IMR-90 (cell line): Measurements from ENCODE around the gene SLC26A3. TPM values are rescaled to one million over a fixed set of nuclear protein-coding genes. Genes with fewer than 3 reads are reported as not detected.

Source experiments
- ATAC-seq: fragments of 200-7000 bp; cut with Tn5 transposase; 2 replicates; pipeline ENCODE4 v1.9.1; 2020; ENCODE audit warnings: low read depth, mild to moderate bottlenecking, moderate library complexity
- BruUV-seq: library from RNA; stranded (reverse); fragments of 400-500 nt; replicated peaks from 2 replicates; lab custom pipeline; 2021; lab: Mats Ljungman, UMichigan
- CTCF ChIA-PET: fragments of 300-600 bp; formaldehyde crosslinking; extraction: SDS; loops from one replicate; lab custom pipeline; 2021; ENCODE audit warnings: antibody characterized with exemption; lab: Yijun Ruan, JAX
- POLR2A ChIA-PET: fragments of 300-600 bp; sonication (Branson Sonifier 250); formaldehyde crosslinking; loops from one replicate; lab custom pipeline; 2022; ENCODE audit warnings: antibody characterized with exemption; ENCODE audit not compliant: unreplicated experiment; lab: Charles Lee
- DNase-seq: peaks from one replicate; pipeline ENCODE4 v3.0.0; 2013
- H2AFZ ChIP-seq: replicated peaks from 2 replicates; pipeline ENCODE3; 2013; ENCODE audit warnings: low read length, mild to moderate bottlenecking; ENCODE audit not compliant: poor library complexity
- H2AK5ac ChIP-seq: 2 replicates; pipeline ENCODE4 v1.6.1; 2013; ENCODE audit warnings: low read depth, low read length, inconsistent platforms
- H2AK9ac ChIP-seq: replicated peaks from 2 replicates; pipeline ENCODE3; 2013; ENCODE audit warnings: mild to moderate bottlenecking, low read depth, low read length, moderate library complexity; ENCODE audit not compliant: poor library complexity
- H2BK120ac ChIP-seq: 2 replicates; pipeline ENCODE4 v1.6.1; 2013; ENCODE audit warnings: low read depth, low read length, inconsistent platforms
- H2BK15ac ChIP-seq: 3 replicates; pipeline ENCODE4 v1.6.1; 2013; ENCODE audit warnings: low read depth, low read length, inconsistent platforms
- H2BK20ac ChIP-seq: 2 replicates; pipeline ENCODE4 v1.6.1; 2013; ENCODE audit warnings: low read depth, mild to moderate bottlenecking, inconsistent platforms, low read length, moderate library complexity
- H2BK5ac ChIP-seq: 2 replicates; pipeline ENCODE4 v1.6.1; 2013; ENCODE audit warnings: mild to moderate bottlenecking, low read depth, low read length, inconsistent platforms; ENCODE audit not compliant: poor library complexity, severe bottlenecking
- H3K14ac ChIP-seq: replicated peaks from 2 replicates; pipeline ENCODE4 v1.6.1; 2013; ENCODE audit warnings: low read depth, low read length, inconsistent platforms
- H3K18ac ChIP-seq: 2 replicates; pipeline ENCODE4 v1.6.1; 2013; ENCODE audit warnings: low read depth, low read length, control low read depth
- H3K23ac ChIP-seq: 2 replicates; pipeline ENCODE4 v1.6.1; 2013; ENCODE audit warnings: low read depth, low read length, inconsistent platforms
- H3K27ac ChIP-seq: 2 replicates; pipeline ENCODE4 v1.5.1; 2013; ENCODE audit warnings: mild to moderate bottlenecking, control low read depth, low read length; ENCODE audit not compliant: insufficient read depth
- H3K27me3 ChIP-seq: 2 replicates; pipeline ENCODE4 v1.6.1; 2013; ENCODE audit warnings: low read length; ENCODE audit not compliant: control insufficient read depth, insufficient read depth
- H3K36me3 ChIP-seq: 2 replicates; pipeline ENCODE4 v1.6.1; 2013; ENCODE audit warnings: low read length, mixed read lengths; ENCODE audit not compliant: control insufficient read depth, insufficient read depth
- H3K4ac ChIP-seq: 2 replicates; pipeline ENCODE4 v1.6.1; 2013; ENCODE audit warnings: low read depth, low read length, inconsistent platforms
- H3K4me1 ChIP-seq: 2 replicates; pipeline ENCODE4 v1.6.1; 2013; ENCODE audit warnings: low read length, mixed read lengths; ENCODE audit not compliant: control insufficient read depth, insufficient read depth
- H3K4me2 ChIP-seq: 2 replicates; pipeline ENCODE4 v1.6.1; 2013; ENCODE audit warnings: low read depth, mild to moderate bottlenecking, control low read depth, low read length, moderate library complexity
- H3K4me3 ChIP-seq: 2 replicates; pipeline ENCODE4 v1.5.1; 2013; ENCODE audit warnings: low read depth, mild to moderate bottlenecking, control low read depth, low read length, moderate library complexity; ENCODE audit not compliant: insufficient read depth
- H3K56ac ChIP-seq: 2 replicates; pipeline ENCODE4 v1.6.1; 2013; ENCODE audit warnings: low read length, inconsistent platforms; ENCODE audit not compliant: insufficient read depth; ENCODE audit errors: extremely low read depth
- H3K79me1 ChIP-seq, 2 experiments: 2 replicates each; pipeline ENCODE4 v1.6.1; 2013; ENCODE audit warnings: low read length in 2 of 2, inconsistent platforms in 1 of 2, low read depth in 1 of 2
- H3K9ac ChIP-seq: 2 replicates; pipeline ENCODE4 v1.6.1; 2013; ENCODE audit warnings: low read depth, low read length, control low read depth
- H3K9me1 ChIP-seq: 2 replicates; pipeline ENCODE4 v1.6.1; 2013; ENCODE audit warnings: low read length, inconsistent platforms; ENCODE audit not compliant: insufficient read depth
- H3K9me3 ChIP-seq: 2 replicates; pipeline ENCODE4 v1.6.1; 2013; ENCODE audit warnings: low read length; ENCODE audit not compliant: control insufficient read depth, insufficient read depth
- H4K20me1 ChIP-seq: 2 replicates; pipeline ENCODE4 v1.6.1; 2013; ENCODE audit warnings: low read length, inconsistent platforms; ENCODE audit not compliant: insufficient read depth
- H4K5ac ChIP-seq: 2 replicates; pipeline ENCODE4 v1.6.1; 2013; ENCODE audit warnings: mild to moderate bottlenecking, low read depth, low read length, control low read depth
- H4K8ac ChIP-seq, 2 experiments: 2 replicates each; pipeline ENCODE4 v1.6.1; 2013; ENCODE audit warnings: low read depth in 2 of 2, low read length in 2 of 2, control low read depth in 1 of 2, inconsistent platforms in 1 of 2
- H4K91ac ChIP-seq: 2 replicates; pipeline ENCODE4 v1.6.1; 2013; ENCODE audit warnings: low read depth, low read length, inconsistent platforms; ENCODE audit not compliant: insufficient read depth
- BHLHE40 ChIP-seq: fragments of 150-350 bp; IDR thresholded peaks from 2 replicates; pipeline ENCODE4 v1.6.1; 2016; ENCODE audit warnings: mild to moderate bottlenecking, low read depth, low read length
- CHD1 ChIP-seq: IDR thresholded peaks from 2 replicates; pipeline ENCODE4 v1.6.1; 2012; ENCODE audit warnings: low read depth, low read length, improper control_type of control experiment
- FOS ChIP-seq: fragments of 150-350 bp; IDR thresholded peaks from 2 replicates; pipeline ENCODE4 v1.6.1; 2016; ENCODE audit warnings: low read depth, low read length
- MAFK ChIP-seq: IDR thresholded peaks from 2 replicates; pipeline ENCODE4 v1.6.1; 2012; ENCODE audit warnings: low read depth, low read length, improper control_type of control experiment
- MAZ ChIP-seq: IDR thresholded peaks from 2 replicates; pipeline ENCODE4 v1.6.1; 2012; ENCODE audit warnings: low read depth, mild to moderate bottlenecking, low read length, improper control_type of control experiment, moderate library complexity, borderline replicate concordance
- MXI1 ChIP-seq: IDR thresholded peaks from 2 replicates; pipeline ENCODE4 v1.6.1; 2012; ENCODE audit warnings: low read depth, mild to moderate bottlenecking, low read length, moderate library complexity, borderline replicate concordance
- NFE2L2 ChIP-seq: fragments of 150-350 bp; IDR thresholded peaks from 2 replicates; pipeline ENCODE4 v1.6.1; 2016; ENCODE audit warnings: low read depth, mild to moderate bottlenecking, low read length
- RCOR1 ChIP-seq: IDR thresholded peaks from 2 replicates; pipeline ENCODE4 v1.6.1; 2012; ENCODE audit warnings: mild to moderate bottlenecking, low read length, improper control_type of control experiment; ENCODE audit not compliant: insufficient replicate concordance
- WGBS, 2 experiments: methylation state at CpG; one replicate each; pipeline versions ENCODE4 v1.1.5 to v1.1.7; 2013; ENCODE audit warnings: missing lambda C conversion rate in 2 of 2; ENCODE audit not compliant: insufficient read length in 1 of 2; ENCODE audit errors: extremely low coverage in 2 of 2; 5-methylcytosine and 5-hydroxymethylcytosine counted together
- dilution Hi-C: fragments of 300-500 bp; cut with HindIII; formaldehyde crosslinking; loops from one replicate; pipeline ENCODE4 v1.14.3; 2018; ENCODE audit warnings: low sequenced_read_pairs; ENCODE audit not compliant: unreplicated experiment
- in situ Hi-C: fragments of 300-500 bp; cut with MboI; formaldehyde crosslinking; loops from 3 replicates; pipeline ENCODE4 v1.14.3; 2019; ENCODE audit warnings: low sequenced_read_pairs, inconsistent platforms, mixed read lengths
- intact Hi-C: fragments of 100-400 bp; cut with micrococcal nuclease; formaldehyde crosslinking; loops from 2 replicates; pipeline ENCODE4 v1.10.0; 2022
- polyA plus RNA-seq, 3 experiments: library from polyadenylated mRNA; depleted of rRNA; stranded (reverse); fragments of >200 nt; gene quantifications; 2 replicates each; pipeline ENCODE4 v1.2.3, GENCODE V29; 2012; ENCODE audit warnings: low replicate concordance in 1 of 3
- total RNA-seq: library from RNA; depleted of rRNA; stranded (reverse); fragments of >200 nt; gene quantifications from 2 replicates; pipeline ENCODE4 v1.2.3, GENCODE V29; 2012
- TF ChIP-seq, protein P1 (sequence below): fragments of 150-350 bp; IDR thresholded peaks from 2 replicates; pipeline ENCODE4 v1.6.1; 2016; ENCODE audit warnings: low read depth, mild to moderate bottlenecking, low read length, moderate library complexity, borderline replicate concordance
- TF ChIP-seq, protein P2 (sequence below): conservative IDR thresholded peaks from 2 replicates; pipeline ENCODE4 v1.5.1; 2012; ENCODE audit warnings: mild to moderate bottlenecking, low read depth, low read length, improper control_type of control experiment

SLC26A3 gene
- total and polyA plus RNA-seq, 2 of the 4 experiments (the other 2 are of a cell fraction), result not detected

DNA sequence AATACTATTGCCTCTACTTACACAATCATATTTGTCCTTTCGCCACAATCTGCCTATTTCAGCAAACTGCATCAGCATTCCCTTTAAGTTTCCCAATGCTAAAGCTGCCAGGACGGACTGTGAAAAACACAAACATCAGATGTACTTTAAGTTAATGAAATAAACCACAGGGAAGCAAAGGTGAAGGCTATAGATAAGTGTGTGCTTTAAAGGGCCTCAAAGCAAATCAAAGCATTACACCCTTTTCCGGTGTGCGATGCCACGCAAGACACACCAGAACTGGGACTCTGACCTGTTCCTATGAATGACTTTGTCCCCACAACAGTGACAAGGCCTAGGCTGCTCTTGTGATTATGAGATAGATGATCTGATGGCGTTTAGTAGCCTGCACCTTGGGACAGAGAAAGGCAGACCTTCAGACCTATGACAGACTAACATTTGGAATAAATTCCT lies 23.4 kb downstream of the SLC26A3 start:
- H2BK20ac ChIP-seq, result no peak overlapping the region
- H3K4me1 ChIP-seq, result no peaks in the 10 kb centered on the region
- no peak overlapping the region for H3K23ac ChIP-seq
- no peaks in the 10 kb centered on the region for H3K36me3 ChIP-seq
- TF ChIP-seq MXI1 (no peak), CHD1 (no peak), MAFK (no peak), FOS (no peak), BHLHE40 (no peak), RCOR1 (no peak), MAZ (no peak), NFE2L2 (no peak)
- TF ChIP-seq, protein P1, sequence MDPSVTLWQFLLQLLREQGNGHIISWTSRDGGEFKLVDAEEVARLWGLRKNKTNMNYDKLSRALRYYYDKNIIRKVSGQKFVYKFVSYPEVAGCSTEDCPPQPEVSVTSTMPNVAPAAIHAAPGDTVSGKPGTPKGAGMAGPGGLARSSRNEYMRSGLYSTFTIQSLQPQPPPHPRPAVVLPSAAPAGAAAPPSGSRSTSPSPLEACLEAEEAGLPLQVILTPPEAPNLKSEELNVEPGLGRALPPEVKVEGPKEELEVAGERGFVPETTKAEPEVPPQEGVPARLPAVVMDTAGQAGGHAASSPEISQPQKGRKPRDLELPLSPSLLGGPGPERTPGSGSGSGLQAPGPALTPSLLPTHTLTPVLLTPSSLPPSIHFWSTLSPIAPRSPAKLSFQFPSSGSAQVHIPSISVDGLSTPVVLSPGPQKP, result no peak
- TF ChIP-seq, protein P2, sequence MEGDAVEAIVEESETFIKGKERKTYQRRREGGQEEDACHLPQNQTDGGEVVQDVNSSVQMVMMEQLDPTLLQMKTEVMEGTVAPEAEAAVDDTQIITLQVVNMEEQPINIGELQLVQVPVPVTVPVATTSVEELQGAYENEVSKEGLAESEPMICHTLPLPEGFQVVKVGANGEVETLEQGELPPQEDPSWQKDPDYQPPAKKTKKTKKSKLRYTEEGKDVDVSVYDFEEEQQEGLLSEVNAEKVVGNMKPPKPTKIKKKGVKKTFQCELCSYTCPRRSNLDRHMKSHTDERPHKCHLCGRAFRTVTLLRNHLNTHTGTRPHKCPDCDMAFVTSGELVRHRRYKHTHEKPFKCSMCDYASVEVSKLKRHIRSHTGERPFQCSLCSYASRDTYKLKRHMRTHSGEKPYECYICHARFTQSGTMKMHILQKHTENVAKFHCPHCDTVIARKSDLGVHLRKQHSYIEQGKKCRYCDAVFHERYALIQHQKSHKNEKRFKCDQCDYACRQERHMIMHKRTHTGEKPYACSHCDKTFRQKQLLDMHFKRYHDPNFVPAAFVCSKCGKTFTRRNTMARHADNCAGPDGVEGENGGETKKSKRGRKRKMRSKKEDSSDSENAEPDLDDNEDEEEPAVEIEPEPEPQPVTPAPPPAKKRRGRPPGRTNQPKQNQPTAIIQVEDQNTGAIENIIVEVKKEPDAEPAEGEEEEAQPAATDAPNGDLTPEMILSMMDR, result no peak
- no peak overlapping the region for H2AK5ac ChIP-seq
- no peak overlapping the region for H4K5ac ChIP-seq
- H2BK15ac ChIP-seq, result no peak overlapping the region
- H4K20me1 ChIP-seq, result no peaks in the 10 kb centered on the region
- ChIA-PET CTCF (no interaction called here), POLR2A (no interaction called here)
- intact Hi-C loops, result no loop called here
- H4K8ac ChIP-seq, result no peak overlapping the region
- no CpG with 5 or more reads among the region's 6 CpGs for WGBS, 2 experiments
- no TSS peak for BruUV-seq
- H3K4me2 ChIP-seq, result no peak overlapping the region
- no peak overlapping the region for H3K27ac ChIP-seq
- ATAC-seq (no peak), DNase-seq (no peak)
- no peak overlapping the region for H3K56ac ChIP-seq
- no peak overlapping the region for H2BK5ac ChIP-seq
- H3K27me3 ChIP-seq, result peaks cover 14% of the 10 kb centered on the region
- no peak overlapping the region for H3K14ac ChIP-seq
- H3K9ac ChIP-seq, result no peak overlapping the region
- H3K9me1 ChIP-seq, result no peaks in the 10 kb centered on the region
- no peak overlapping the region for H3K4ac ChIP-seq
- in situ Hi-C loops, result no loop called here
- no peak overlapping the region for H2AK9ac ChIP-seq
- H3K4me3 ChIP-seq, result no peak overlapping the region
- no peak overlapping the region for H2BK120ac ChIP-seq
- dilution Hi-C loops, result no loop called here
- no peak overlapping the region for H4K91ac ChIP-seq
- no peaks in the 10 kb centered on the region for H3K79me1 ChIP-seq
- no peak overlapping the region for H2AFZ ChIP-seq
- no peak overlapping the region for H3K18ac ChIP-seq
- no peaks in the 10 kb centered on the region for H3K9me3 ChIP-seq
